ENCODE data around the gene HES4.
A peak's percentile ranks its signal among the peaks of the same experiment; 100 is the strongest.

Gene HES4

GRCh38 chr1:1041873-1042272 lies 42.0 kb upstream of the HES4 start:
- Histone ChIP-seq H3K4me3 (ENCODE audit: low read length in 2 of 2) (no peak overlapping the region), H3K27ac (ENCODE audit: low read length) (no peak overlapping the region), H3K36me3 (ENCODE audit: control insufficient read depth in 2 of 2, insufficient read depth in 2 of 2, low read length in 2 of 2) (no peaks in the 10 kb centered on the region), H3K9me3 (ENCODE audit: control insufficient read depth in 2 of 2, low read length in 2 of 2) (no peaks in the 10 kb centered on the region), H3K9ac (ENCODE audit: low read length in 2 of 2) (no peak overlapping the region), H3K4me1 (ENCODE audit: control insufficient read depth, insufficient read depth, low read length) (peaks cover 13% of the 10 kb centered on the region), H3K27me3 (ENCODE audit: control insufficient read depth in 1 of 2, insufficient read depth in 2 of 2, low read length in 2 of 2) (peaks cover 0 to 2% of the 10 kb centered on the region in 2 donors)

- Histone ChIP-seq H3K4me1 (ENCODE audit: control insufficient read depth, insufficient read depth, low read length) (peaks cover 13% of the 10 kb centered on the region), H3K27me3 (ENCODE audit: control insufficient read depth in 1 of 2, insufficient read depth in 2 of 2, low read length in 2 of 2) (peaks cover 0 to 2% of the 10 kb centered on the region in 2 donors), H3K9ac (ENCODE audit: low read length in 2 of 2) (no peak overlapping the region), H3K36me3 (ENCODE audit: control insufficient read depth in 2 of 2, insufficient read depth in 2 of 2, low read length in 2 of 2) (no peaks in the 10 kb centered on the region), H3K27ac (ENCODE audit: low read length) (no peak overlapping the region), H3K9me3 (ENCODE audit: control insufficient read depth in 2 of 2, low read length in 2 of 2) (no peaks in the 10 kb centered on the region), H3K4me3 (ENCODE audit: low read length in 2 of 2) (peak overlapping the region in 1 of 2 donors; percentile 44)
These were observed 41.2 kb upstream of the HES4 start for GRCh38 chr1:1041092-1041523.

DNA sequence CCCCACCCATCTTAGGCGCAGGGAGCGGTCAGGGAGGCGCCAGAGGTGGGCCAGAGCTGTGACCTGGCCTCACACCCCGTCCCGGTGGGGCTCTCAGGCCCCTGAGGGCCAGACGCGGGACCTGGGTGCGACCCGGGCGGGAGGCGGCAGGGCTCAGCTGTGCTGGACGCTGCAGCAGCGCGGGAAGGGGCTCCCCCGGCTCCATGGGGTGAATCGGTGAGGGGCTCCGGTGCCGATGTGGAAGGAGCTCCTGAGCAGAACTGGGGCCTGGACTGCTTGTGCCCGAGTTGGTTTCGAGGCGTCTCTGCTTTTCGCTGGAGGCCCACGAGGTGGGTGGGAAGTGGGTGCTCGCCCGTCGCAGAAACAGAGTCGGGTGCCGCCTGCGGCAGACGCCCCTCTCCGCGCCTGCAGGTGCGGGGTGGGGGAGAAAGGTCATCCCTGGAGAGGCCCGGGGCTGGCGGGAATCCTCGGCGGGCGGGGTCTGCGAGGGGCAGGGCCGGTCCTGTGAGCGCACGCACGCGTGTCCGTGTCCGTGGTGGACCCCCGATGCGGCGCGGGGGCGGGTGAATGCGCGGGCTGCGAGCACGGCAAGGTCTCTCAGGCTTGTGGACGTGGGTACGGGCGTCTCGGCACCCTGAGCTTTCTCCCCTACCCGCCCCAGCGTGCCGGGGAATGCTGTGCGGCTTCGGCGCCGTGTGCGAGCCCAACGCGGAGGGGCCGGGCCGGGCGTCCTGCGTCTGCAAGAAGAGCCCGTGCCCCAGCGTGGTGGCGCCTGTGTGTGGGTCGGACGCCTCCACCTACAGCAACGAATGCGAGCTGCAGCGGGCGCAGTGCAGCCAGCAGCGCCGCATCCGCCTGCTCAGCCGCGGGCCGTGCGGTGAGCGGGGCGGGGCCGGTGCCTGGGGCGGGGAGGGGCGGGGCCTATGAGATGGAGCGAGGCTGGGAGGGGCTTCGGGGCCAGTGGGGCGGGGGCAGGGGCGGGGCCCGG lies 40.4 kb upstream of the HES4 start:
- H3K9me3 ChIP-seq (ENCODE audit: control insufficient read depth in 2 of 2, low read length in 2 of 2), result no peaks in the 10 kb centered on the region
- H3K36me3 ChIP-seq (ENCODE audit: control insufficient read depth in 2 of 2, insufficient read depth in 2 of 2, low read length in 2 of 2), result no peaks in the 10 kb centered on the region
- H3K9ac ChIP-seq (ENCODE audit: low read length in 2 of 2), result peak overlapping the region in 1 of 2 donors; percentile 22
- H3K27ac ChIP-seq (ENCODE audit: low read length), result no peak overlapping the region
- peak overlapping the region; percentile 35 to 71 for H3K4me3 ChIP-seq (ENCODE audit: low read length in 2 of 2)
- peaks cover 0 to 2% of the 10 kb centered on the region in 2 donors for H3K27me3 ChIP-seq (ENCODE audit: control insufficient read depth in 1 of 2, insufficient read depth in 2 of 2, low read length in 2 of 2)
- peaks cover 13% of the 10 kb centered on the region for H3K4me1 ChIP-seq (ENCODE audit: control insufficient read depth, insufficient read depth, low read length)

DNA sequence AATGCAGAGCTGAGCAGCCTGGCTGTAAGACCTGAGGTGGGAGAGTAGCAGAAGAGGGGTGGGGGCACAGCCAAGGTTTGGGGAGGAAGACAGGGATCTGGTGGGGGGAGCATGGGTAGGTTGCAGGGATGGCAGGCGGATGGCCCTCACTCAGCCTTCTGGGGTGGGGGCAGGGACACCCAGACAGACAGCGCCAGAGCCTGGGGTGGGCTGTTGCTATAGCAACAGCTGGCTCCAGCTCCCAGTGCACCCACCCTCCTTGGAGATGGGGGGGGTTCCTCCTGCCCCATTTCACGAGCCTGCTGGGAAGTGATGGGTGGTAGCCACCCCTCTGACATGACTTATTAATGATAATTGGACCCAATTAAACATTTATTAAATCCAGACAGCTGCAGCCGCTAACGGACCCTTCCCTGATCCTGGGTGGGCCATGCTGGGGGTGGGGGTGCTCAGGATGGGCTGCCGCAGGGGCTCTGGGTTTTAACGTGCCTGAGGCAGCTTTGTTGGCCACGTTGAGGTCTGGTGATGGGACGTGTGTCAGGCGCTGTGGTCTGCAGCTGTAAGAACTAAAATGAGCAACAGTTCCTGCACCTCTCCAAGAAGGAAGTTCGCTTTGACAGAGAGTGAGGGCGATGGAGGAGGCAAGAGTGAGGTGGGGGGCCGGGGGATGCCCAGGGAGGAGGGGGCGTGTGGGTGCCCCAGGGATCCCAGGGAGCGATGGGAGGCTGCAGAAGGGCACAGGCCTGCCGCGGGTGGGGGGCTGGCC lies 39.4 kb upstream of the HES4 start:
- H3K4me3 ChIP-seq (ENCODE audit: low read length in 2 of 2), result no peak overlapping the region
- H3K27me3 ChIP-seq (ENCODE audit: control insufficient read depth in 1 of 2, insufficient read depth in 2 of 2, low read length in 2 of 2), result peaks cover 2 to 3% of the 10 kb centered on the region in 2 donors
- H3K4me1 ChIP-seq (ENCODE audit: control insufficient read depth, insufficient read depth, low read length), result peaks cover 13% of the 10 kb centered on the region
- no peaks in the 10 kb centered on the region for H3K36me3 ChIP-seq (ENCODE audit: control insufficient read depth in 2 of 2, insufficient read depth in 2 of 2, low read length in 2 of 2)
- no peak overlapping the region for H3K27ac ChIP-seq (ENCODE audit: low read length)
- H3K9ac ChIP-seq (ENCODE audit: low read length in 2 of 2), result no peak overlapping the region
- H3K9me3 ChIP-seq (ENCODE audit: control insufficient read depth in 2 of 2, low read length in 2 of 2), result no peaks in the 10 kb centered on the region

- Histone ChIP-seq H3K36me3 (ENCODE audit: control insufficient read depth in 2 of 2, insufficient read depth in 2 of 2, low read length in 2 of 2) (no peaks in the 10 kb centered on the region), H3K9me3 (ENCODE audit: control insufficient read depth in 2 of 2, low read length in 2 of 2) (no peaks in the 10 kb centered on the region), H3K27me3 (ENCODE audit: control insufficient read depth in 1 of 2, insufficient read depth in 2 of 2, low read length in 2 of 2) (peaks cover 2 to 9% of the 10 kb centered on the region in 2 donors), H3K4me1 (ENCODE audit: control insufficient read depth, insufficient read depth, low read length) (peaks cover 19% of the 10 kb centered on the region), H3K27ac (ENCODE audit: low read length) (no peak overlapping the region), H3K9ac (ENCODE audit: low read length in 2 of 2) (no peak overlapping the region), H3K4me3 (ENCODE audit: low read length in 2 of 2) (no peak overlapping the region)
These were observed 38.8 kb upstream of the HES4 start for GRCh38 chr1:1038694-1039093.

GRCh38 chr1:1037366-1038327 lies 37.8 kb upstream of the HES4 start:
- H3K4me3 ChIP-seq (ENCODE audit: low read length in 2 of 2), result no peak overlapping the region
- no peak overlapping the region for H3K9ac ChIP-seq (ENCODE audit: low read length in 2 of 2)
- peaks cover 26% of the 10 kb centered on the region for H3K4me1 ChIP-seq (ENCODE audit: control insufficient read depth, insufficient read depth, low read length)
- peaks cover 4 to 17% of the 10 kb centered on the region in 2 donors for H3K27me3 ChIP-seq (ENCODE audit: control insufficient read depth in 1 of 2, insufficient read depth in 2 of 2, low read length in 2 of 2)
- H3K27ac ChIP-seq (ENCODE audit: low read length), result no peak overlapping the region
- H3K9me3 ChIP-seq (ENCODE audit: control insufficient read depth in 2 of 2, low read length in 2 of 2), result no peaks in the 10 kb centered on the region
- no peaks in the 10 kb centered on the region for H3K36me3 ChIP-seq (ENCODE audit: control insufficient read depth in 2 of 2, insufficient read depth in 2 of 2, low read length in 2 of 2)

DNA sequence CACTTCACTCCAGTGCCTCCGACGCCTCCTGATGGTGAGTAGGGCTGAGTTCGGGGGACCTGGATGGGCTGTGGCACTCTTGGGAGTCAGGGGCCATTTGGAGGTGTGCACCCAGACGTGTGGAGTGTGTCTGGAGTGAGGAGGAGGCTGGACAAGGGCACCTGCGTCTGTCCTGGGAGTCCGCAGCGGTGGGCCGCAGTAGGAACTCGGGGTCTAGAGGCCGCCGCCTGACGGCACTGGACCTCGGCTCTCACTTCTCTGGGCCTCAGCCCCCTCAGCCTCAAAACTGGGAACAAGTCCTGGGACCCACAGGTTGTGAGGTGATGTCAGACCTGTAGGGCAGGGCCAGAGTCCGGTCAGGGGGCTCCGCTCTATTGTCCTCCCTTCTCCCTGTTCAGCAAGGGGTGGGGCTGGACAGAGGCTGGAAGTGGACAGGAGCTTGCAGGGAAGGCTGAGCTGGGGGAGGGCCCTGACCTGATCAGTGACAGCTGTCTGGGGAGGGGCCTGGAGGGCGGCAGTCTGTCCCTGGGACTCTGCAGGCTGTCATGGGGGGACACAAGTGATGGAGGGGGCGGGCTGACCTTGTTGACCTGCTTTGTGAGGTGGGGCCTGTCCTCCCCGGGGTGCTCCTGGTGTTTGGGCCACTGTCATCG lies 35.5 kb upstream of the HES4 start:
- Histone ChIP-seq H3K27ac (ENCODE audit: low read length) (no peak overlapping the region), H3K36me3 (ENCODE audit: control insufficient read depth in 2 of 2, insufficient read depth in 2 of 2, low read length in 2 of 2) (no peaks in the 10 kb centered on the region), H3K27me3 (ENCODE audit: control insufficient read depth in 1 of 2, insufficient read depth in 2 of 2, low read length in 2 of 2) (peaks cover 9 to 22% of the 10 kb centered on the region in 2 donors)

DNA sequence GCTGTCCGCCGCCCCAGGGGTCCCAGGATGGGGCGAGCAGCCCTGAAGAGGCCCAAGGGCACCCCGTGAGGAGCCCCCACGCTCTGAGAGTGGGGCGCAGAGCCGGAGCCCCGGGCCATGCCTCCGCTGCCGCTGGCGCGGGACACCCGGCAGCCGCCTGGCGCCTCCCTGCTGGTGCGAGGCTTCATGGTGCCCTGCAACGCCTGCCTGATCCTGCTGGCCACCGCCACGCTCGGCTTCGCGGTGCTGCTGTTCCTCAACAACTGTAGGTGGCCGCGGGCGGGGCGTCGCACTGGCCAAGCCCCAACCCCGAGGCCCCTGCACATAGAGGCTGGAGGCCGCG lies 34.5 kb upstream of the HES4 start:
- Histone ChIP-seq H3K9me3 (ENCODE audit: control insufficient read depth in 2 of 2, low read length in 2 of 2) (no peaks in the 10 kb centered on the region), H3K27me3 (ENCODE audit: control insufficient read depth in 1 of 2, insufficient read depth in 2 of 2, low read length in 2 of 2) (peaks cover 9 to 22% of the 10 kb centered on the region in 2 donors), H3K4me1 (ENCODE audit: control insufficient read depth, insufficient read depth, low read length) (peaks cover 18% of the 10 kb centered on the region), H3K9ac (ENCODE audit: low read length in 2 of 2) (no peak overlapping the region), H3K4me3 (ENCODE audit: low read length in 2 of 2) (no peak overlapping the region), H3K27ac (ENCODE audit: low read length) (no peak overlapping the region), H3K36me3 (ENCODE audit: control insufficient read depth in 2 of 2, insufficient read depth in 2 of 2, low read length in 2 of 2) (no peaks in the 10 kb centered on the region)

More for the DNA sequence above, 35.5 kb upstream of the HES4 start:
- peaks cover 27% of the 10 kb centered on the region for H3K4me1 ChIP-seq (ENCODE audit: control insufficient read depth, insufficient read depth, low read length)
- H3K4me3 ChIP-seq (ENCODE audit: low read length in 2 of 2), result no peak overlapping the region
- H3K9me3 ChIP-seq (ENCODE audit: control insufficient read depth in 2 of 2, low read length in 2 of 2), result no peaks in the 10 kb centered on the region
- no peak overlapping the region for H3K9ac ChIP-seq (ENCODE audit: low read length in 2 of 2)

GRCh38 chr1:1033731-1034438 lies 34.0 kb upstream of the HES4 start:
- H3K27me3 ChIP-seq (ENCODE audit: control insufficient read depth in 1 of 2, insufficient read depth in 2 of 2, low read length in 2 of 2), result peaks cover 9 to 22% of the 10 kb centered on the region in 2 donors

More at GRCh38 chr1:1033731-1034438, 34.0 kb upstream of the HES4 start:
- no peaks in the 10 kb centered on the region for H3K9me3 ChIP-seq (ENCODE audit: control insufficient read depth in 2 of 2, low read length in 2 of 2)
- H3K36me3 ChIP-seq (ENCODE audit: control insufficient read depth in 2 of 2, insufficient read depth in 2 of 2, low read length in 2 of 2), result no peaks in the 10 kb centered on the region
- peaks cover 18% of the 10 kb centered on the region for H3K4me1 ChIP-seq (ENCODE audit: control insufficient read depth, insufficient read depth, low read length)
- H3K27ac ChIP-seq (ENCODE audit: low read length), result no peak overlapping the region
- H3K4me3 ChIP-seq (ENCODE audit: low read length in 2 of 2), result peak overlapping the region in 1 of 2 donors; percentile 61
- no peak overlapping the region for H3K9ac ChIP-seq (ENCODE audit: low read length in 2 of 2)

Measured in stomach smooth muscle (tissue), 2 donors.